Measurements from ENCODE around the gene SLC25A23.

SLC25A23 gene

DNA sequence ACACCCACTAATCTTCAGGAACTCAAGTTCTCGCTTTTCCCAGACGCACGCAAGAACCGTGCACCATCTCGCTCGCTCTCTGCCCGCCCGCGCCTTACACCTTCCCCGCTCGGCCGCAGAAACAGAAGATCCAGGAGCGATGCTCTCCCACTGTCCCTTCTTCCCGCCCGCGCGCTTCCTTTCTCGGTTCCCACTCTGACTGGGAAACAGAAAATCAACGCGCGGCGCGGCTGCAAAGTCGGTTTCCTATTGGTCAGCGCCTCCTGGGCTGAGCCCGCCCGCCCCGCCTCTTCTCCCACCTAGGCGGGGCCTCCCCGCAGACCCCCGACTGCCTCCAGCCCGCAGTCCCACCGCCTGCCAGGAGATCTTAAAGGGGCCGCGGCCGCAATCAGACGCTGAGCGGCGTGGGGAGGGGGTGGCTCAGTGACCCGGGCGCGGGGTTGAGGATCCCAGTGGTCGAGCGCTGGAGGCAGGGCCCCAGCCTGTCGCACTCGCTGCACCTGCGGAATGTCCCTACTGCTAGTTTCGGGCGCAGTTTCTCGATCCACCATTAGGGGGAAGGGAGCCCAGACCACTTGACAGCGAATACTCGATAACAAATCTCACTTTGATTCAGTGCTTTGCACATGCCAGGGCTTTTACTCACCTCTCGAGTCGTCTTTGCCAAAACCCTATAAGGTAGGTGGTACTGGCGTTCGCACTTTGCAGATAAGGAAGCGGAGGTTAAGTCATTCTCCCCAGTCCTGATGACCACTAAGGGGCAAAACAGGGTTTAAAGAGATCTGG, 700 bp upstream of the SLC25A23 start (continued):
- TF ChIP-seq ZNF146 (tag by site-specific recombination; IDR thresholded peaks at IDR 0.05) (peak; percentile 26; the same call in 1 of the 2 replicates), ZNF621 (tag by site-specific recombination; IDR thresholded peaks at IDR 0.05) (no peak), ZNF529 (tag by site-specific recombination; IDR thresholded peaks at IDR 0.05; ENCODE audit: insufficient replicate concordance) (no peak), SP2 (tag by site-specific recombination; IDR thresholded peaks at IDR 0.05) (peak; percentile 91), TSHZ1 (tag by site-specific recombination; IDR thresholded peaks at IDR 0.05; ENCODE audit: borderline replicate concordance) (0 out of 2 replicates have a peak, but pooled peaks have one; percentile 20), ZNF791 (tag by site-specific recombination; IDR thresholded peaks at IDR 0.05) (no peak), ZFHX2 (tag by site-specific recombination; conservative IDR thresholded peaks at IDR 0.05) (peak; percentile 81), ZNF629 (tag by site-specific recombination; IDR thresholded peaks at IDR 0.05) (peak; percentile 86; the same call in 1 of the 2 replicates), ZNF747 (tag by site-specific recombination; IDR thresholded peaks at IDR 0.05) (no peak), GLIS2 (tag by site-specific recombination; IDR thresholded peaks at IDR 0.05) (peak; percentile 99), ZSCAN23 (tag by site-specific recombination; IDR thresholded peaks at IDR 0.05) (peak; percentile 69; the same call in 1 of the 2 replicates), KLF9 (tag by site-specific recombination; IDR thresholded peaks at IDR 0.05; ENCODE audit: low read depth) (peak; percentile 26), ZNF114 (tag by site-specific recombination; IDR thresholded peaks at IDR 0.05) (no peak), ZNF549 (tag by site-specific recombination; IDR thresholded peaks at IDR 0.05) (no peak), ZBTB17 (tag by site-specific recombination; IDR thresholded peaks at IDR 0.05) (peak; percentile 96), ZNF658 (tag by site-specific recombination; IDR thresholded peaks at IDR 0.05) (no peak), ZNF596 (tag by site-specific recombination; IDR thresholded peaks at IDR 0.05) (no peak), ZNF112 (tag by site-specific recombination; IDR thresholded peaks at IDR 0.05) (no peak), ZBTB10 (tag by site-specific recombination; IDR thresholded peaks at IDR 0.05) (peak; percentile 84), ZNF555 (tag by site-specific recombination; conservative IDR thresholded peaks at IDR 0.05) (no peak), ZNF701 (tag by site-specific recombination; IDR thresholded peaks at IDR 0.05) (peak; percentile 74; the same call in 1 of the 2 replicates), ZNF585B (tag by site-specific recombination; IDR thresholded peaks at IDR 0.05) (no peak)
- TF ChIP-seq, protein P1, sequence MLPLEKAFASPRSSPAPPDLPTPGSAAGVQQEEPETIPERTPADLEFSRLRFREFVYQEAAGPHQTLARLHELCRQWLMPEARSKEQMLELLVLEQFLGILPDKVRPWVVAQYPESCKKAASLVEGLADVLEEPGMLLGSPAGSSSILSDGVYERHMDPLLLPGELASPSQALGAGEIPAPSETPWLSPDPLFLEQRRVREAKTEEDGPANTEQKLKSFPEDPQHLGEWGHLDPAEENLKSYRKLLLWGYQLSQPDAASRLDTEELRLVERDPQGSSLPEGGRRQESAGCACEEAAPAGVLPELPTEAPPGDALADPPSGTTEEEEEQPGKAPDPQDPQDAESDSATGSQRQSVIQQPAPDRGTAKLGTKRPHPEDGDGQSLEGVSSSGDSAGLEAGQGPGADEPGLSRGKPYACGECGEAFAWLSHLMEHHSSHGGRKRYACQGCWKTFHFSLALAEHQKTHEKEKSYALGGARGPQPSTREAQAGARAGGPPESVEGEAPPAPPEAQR (tag by site-specific recombination; IDR thresholded peaks at IDR 0.05), result peak; percentile 78
- TF ChIP-seq, protein P2, sequence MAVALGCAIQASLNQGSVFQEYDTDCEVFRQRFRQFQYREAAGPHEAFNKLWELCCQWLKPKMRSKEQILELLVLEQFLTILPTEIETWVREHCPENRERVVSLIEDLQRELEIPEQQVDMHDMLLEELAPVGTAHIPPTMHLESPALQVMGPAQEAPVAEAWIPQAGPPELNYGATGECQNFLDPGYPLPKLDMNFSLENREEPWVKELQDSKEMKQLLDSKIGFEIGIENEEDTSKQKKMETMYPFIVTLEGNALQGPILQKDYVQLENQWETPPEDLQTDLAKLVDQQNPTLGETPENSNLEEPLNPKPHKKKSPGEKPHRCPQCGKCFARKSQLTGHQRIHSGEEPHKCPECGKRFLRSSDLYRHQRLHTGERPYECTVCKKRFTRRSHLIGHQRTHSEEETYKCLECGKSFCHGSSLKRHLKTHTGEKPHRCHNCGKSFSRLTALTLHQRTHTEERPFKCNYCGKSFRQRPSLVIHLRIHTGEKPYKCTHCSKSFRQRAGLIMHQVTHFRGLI (tag by site-specific recombination; IDR thresholded peaks at IDR 0.05), result peak; percentile 22; the same call in 1 of the 2 replicates
- TF ChIP-seq, protein P3, sequence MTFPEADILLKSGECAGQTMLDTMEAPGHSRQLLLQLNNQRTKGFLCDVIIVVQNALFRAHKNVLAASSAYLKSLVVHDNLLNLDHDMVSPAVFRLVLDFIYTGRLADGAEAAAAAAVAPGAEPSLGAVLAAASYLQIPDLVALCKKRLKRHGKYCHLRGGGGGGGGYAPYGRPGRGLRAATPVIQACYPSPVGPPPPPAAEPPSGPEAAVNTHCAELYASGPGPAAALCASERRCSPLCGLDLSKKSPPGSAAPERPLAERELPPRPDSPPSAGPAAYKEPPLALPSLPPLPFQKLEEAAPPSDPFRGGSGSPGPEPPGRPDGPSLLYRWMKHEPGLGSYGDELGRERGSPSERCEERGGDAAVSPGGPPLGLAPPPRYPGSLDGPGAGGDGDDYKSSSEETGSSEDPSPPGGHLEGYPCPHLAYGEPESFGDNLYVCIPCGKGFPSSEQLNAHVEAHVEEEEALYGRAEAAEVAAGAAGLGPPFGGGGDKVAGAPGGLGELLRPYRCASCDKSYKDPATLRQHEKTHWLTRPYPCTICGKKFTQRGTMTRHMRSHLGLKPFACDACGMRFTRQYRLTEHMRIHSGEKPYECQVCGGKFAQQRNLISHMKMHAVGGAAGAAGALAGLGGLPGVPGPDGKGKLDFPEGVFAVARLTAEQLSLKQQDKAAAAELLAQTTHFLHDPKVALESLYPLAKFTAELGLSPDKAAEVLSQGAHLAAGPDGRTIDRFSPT (tag by site-specific recombination; IDR thresholded peaks at IDR 0.05), result no peak; the same call in 1 of the 2 replicates
- TF ChIP-seq, protein P4, sequence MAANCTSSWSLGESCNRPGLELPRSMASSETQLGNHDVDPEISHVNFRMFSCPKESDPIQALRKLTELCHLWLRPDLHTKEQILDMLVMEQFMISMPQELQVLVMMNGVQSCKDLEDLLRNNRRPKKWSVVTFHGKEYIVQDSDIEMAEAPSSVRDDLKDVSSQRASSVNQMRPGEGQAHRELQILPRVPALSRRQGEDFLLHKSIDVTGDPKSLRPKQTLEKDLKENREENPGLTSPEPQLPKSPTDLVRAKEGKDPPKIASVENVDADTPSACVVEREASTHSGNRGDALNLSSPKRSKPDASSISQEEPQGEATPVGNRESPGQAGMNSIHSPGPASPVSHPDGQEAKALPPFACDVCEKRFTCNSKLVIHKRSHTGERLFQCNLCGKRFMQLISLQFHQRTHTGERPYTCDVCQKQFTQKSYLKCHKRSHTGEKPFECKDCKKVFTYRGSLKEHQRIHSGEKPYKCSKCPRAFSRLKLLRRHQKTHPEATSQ (tag by site-specific recombination; IDR thresholded peaks at IDR 0.05), result peak; percentile 81; the same call in 1 of the 2 replicates

Data from HEK293 (cell line).